HG03378 (cell line): Measurements from ENCODE around the gene TRIM22.
"Not testable (repeated sequence)": the region's sequence is repeated elsewhere in the genome, so short reads cannot be mapped to it uniquely, and the experiment has no call there.

Experiments used
- ATAC-seq: cut with Tn5 transposase; IDR thresholded peaks from one replicate; pipeline ENCODE4 v1.9.1; 2021; ENCODE audit warnings: mild to moderate bottlenecking, moderate library complexity; ENCODE audit not compliant: unreplicated experiment

Gene TRIM22, protein sequence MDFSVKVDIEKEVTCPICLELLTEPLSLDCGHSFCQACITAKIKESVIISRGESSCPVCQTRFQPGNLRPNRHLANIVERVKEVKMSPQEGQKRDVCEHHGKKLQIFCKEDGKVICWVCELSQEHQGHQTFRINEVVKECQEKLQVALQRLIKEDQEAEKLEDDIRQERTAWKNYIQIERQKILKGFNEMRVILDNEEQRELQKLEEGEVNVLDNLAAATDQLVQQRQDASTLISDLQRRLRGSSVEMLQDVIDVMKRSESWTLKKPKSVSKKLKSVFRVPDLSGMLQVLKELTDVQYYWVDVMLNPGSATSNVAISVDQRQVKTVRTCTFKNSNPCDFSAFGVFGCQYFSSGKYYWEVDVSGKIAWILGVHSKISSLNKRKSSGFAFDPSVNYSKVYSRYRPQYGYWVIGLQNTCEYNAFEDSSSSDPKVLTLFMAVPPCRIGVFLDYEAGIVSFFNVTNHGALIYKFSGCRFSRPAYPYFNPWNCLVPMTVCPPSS

DNA sequence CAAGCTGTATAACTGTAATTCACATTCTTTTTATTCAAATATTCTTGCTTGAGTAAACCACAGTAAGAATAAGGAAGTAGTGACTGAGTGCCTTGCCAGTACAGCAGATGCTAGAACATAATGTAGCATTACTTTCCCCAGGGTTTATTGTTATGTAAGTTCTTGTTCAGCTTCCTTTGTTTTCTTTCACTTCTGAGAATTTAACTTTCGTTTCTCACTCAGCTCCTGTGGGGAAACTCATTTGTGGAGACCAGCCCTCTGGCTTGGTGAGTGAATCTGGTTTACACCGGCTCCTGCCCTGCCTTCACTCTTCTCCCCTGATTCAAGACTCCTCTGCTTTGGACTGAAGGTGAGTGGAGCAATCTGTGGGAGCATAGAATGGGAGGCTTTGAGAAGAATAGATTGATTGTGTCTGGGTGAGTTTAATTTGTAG, at the start of gene TRIM22:
TSS of gene TRIM22 (plus strand) at position 240 of the 433 bp plus-strand sequence. CDS start 6,443 bp downstream, outside the sequence.
- peak; percentile 79 for ATAC-seq

DNA sequence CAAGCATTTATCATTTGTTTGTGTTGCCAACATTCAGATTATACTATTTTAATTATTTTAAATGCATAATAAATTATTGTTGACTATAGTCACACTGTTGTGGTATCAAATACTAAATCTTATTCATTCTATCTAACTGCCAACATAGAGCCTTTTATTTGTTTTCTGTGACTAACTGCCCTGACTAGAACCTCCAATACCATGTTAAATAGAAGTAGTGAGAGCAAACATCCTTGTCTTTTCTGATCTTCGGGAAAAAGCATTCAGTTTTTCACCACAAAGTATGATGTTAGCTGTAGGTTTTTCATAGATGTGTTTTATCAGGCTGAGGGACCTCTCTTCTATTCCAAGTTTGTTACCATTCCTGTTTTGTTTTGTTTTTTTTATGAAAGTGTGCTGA, 49.6 kb upstream of the TRIM22 start:
- ATAC-seq: no peak

DNA sequence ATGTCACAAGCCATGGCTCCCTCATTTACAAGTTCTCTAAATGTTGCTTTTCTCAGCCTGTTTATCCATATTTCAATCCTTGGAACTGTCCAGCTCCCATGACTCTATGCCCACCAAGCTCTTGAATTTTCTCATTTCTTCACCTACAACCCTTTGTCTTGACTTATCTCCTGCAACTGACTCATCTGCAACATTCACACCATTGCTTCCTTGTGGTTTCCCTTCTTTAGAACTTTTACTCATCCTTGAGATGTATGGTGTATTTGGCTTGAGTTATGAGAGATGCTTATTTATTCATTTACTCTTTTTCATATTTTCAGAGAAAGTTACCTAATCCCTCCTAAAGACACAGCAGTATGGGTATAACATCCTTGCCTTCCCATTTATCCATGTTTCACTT, 46.0 kb upstream of the TRIM22 start:
- no peak for ATAC-seq

DNA sequence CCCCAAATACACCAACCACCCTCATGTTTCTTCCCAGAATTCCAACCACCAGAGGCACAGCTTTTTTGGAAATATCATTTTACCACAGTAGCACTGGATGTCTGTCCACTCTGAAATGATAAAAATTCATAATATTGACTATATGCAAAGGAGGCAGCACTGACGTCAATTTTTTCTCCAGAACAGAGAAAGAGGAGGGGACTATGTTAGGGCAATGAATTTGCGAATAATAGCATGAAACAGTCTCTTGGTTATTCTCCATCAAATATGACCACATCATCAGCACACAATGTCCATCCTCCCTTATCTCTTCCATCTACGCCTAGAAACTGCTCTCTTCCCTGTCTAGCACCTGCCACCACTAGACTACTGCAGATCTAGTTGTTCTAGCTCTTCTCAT, 43.5 kb upstream of the TRIM22 start:
- no peak for ATAC-seq

DNA sequence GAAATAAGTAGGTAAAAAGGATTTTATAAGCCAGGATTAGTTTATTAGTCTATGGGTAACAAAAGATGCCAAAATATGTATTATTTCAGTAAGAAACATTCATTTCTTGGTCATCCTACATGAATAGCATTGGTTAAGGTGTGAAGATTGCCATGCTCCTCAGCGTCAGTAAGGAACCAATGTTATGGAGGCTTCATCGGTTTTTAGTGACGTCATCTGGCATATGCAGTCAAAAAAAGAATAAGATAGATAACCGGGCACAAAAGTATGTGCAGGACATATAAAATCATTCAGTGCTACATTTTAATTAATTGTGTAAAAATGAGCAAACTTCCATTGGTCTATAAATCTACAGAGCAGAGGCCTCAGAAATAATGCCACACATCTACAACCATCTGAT, 34.1 kb upstream of the TRIM22 start:
- no peak for ATAC-seq

DNA sequence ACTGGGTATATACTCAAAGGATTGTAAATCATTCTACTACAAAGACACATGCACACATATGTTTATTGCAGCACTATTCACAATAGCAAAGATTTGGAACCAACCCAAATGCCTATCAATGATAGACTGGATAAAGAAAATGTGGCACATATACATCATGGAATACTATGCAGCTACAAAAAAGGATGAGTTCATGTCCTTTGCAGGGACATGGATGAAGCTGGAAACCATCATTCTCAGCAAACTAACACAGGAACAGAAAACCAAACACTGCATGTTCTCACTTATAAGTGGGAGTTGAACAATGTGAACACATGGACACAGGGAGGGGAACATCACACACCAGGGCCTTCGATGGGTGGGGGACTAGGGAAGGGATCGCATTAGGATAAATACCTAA, 32.6 kb upstream of the TRIM22 start:
- not testable (repeated sequence) for ATAC-seq

DNA sequence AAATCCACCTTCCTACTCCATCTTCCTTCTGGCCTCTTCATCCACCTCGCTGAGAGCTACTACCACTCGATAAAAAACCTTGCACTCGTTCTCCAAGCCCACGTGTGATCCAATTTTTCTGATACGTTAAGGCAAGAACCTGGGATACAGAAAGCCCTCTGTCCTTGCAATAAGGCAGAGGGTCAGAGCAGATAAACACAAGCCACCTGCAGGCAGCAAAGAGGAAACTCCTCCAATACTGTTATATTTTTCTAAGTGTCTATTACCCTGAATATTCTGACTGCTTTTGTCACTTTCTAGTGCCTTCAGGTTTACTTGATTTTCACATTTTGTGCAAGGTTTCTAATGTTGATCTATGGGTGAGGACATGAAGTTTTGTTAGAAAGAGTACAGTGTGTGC, 31.3 kb upstream of the TRIM22 start:
- no peak for ATAC-seq

DNA sequence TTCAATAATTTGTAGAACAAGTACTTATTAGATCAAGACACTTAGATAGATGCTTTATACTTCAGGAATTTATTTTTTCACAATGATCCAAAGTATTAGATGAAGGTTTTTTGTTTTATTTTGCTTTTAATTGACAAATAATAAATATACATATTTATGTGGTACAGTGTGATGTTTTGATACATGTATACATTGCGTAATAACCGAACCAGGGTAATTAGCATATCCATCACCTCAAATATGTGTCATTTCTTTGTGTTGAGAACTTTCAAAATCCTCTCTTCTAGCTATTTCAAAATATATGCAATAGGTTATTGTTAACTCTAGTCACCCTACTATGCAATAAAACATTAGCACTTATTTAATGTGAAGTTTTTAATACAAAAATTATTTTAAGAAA, 26.1 kb upstream of the TRIM22 start:
- ATAC-seq: no peak

DNA sequence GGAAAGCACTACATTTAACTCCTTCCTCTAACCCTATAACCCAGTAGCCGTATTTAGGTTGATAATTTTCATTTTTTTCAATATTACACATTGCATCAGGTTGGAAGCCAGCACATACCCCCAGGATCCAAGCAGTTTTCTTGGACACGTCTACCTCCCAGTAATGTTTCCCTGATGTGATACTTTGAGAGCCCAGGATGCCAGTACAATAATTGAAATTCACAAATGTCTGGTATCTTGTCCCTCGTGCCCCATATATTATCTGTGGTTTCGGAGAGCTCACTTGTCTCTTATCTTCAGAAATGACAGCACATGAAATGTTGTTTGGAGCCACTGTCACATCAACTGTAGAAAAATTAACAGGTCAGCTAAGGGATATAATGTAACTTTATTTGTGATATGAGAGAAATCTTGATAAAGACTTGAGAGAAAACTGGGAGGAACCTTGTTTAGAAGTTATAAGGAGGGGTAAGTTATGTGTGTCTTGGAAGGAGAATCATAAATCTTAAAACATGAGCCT, 24.5 kb upstream of the TRIM22 start:
- no peak for ATAC-seq

DNA sequence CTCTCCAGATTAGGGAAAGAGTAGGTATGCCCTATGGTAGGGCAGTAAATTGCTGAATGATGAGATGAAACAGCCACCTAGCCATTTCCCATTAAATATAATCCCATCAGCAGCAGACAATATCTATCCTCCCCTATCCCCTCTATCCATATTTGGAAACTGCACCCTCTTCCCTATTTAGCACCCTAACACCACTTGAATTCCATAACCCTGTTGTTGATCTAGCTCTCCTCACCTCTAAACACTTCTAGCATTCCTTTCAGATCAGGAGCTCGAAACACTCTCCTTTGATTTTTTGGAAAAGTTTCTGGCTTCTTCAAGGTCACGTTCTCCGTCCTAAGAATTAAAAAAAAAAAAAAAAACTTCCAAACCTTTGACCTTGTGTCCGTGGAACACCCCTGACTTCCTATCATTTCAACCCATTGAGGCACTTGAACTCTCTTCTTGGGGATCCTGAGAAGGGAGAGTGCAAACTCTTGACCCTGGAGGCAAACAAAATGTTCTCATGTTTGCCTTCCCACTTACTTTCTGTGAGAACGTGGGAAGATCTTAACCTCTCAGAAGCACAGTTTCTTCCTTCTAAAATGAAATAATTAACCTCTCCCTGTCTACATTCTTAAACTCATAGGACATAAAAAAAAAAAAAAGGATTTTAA, 23.7 kb upstream of the TRIM22 start:
- no peak for ATAC-seq

DNA sequence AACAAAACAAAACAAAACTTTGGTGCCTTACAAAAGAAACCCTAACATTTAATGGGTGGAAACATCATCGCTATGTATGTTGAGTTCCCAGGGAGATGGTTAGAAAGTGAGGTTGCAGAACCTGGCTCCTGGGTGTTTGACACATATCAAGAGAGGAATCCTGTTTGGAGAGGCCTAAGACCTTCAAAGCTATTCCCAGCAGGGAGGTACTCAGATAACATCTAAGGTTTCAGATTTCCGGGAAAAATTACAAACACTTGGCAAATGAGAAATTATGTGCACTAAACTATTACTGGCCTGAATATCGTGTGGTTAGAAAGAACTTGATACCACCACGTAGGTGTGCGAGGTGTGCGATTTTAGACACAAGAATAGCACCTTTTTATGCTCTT, 23.2 kb upstream of the TRIM22 start:
- ATAC-seq: no peak

DNA sequence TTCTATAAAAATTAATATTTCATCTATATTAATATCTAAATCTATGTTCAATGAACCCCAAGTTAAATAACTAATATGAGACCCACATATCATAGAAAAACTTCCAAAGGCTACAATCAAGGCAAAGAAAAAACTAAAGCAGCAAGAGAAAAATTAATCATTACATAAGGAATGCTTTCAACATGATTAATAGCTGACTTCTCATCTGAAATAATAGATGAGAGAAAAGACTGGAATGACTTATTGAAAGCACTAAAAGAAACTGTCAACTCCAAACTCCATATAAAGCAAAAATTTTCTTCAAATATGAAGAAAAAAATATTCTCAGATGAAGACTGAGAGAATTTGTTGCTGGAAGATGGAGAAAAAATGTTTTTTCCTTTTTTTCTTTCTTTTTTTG, 17.8 kb upstream of the TRIM22 start:
- no peak for ATAC-seq

DNA sequence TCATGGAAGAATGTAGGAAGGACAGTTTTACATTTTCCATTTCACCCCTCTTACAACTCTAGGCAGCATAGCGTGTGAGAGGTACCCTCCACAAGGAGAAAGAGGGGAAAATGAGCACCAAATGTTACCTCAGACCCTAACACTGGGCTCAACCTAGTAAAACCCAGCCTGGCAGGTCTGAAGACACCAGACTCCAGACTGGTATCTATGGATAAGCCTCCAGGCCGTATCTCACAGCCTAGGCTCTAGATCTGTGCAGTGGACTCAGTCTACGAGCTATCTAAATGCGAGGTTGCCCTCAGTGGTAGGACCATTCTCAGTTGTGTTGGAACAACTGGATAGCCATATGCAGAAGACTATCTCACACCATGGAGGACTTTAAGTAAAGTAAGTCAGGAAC, 15.2 kb upstream of the TRIM22 start:
- no peak for ATAC-seq

DNA sequence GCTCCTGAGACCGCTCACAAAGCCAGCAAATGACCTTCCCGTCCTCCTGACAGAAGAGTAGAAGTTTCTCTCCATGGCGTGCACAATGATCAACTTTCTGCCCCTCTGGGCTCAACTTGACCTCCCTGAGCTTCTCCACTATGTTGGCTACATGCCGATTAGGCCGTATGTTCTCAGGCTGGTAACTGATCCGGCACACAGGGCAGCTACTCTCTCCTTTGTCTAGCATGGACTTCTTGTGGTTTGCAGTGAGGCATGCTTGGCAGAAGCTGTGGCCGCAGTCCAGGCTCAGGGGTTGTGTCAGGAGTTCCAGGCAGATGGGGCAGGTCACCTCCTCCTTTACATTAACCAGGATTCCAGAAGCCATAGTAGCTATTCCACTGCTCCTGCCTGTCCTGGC, 9.8 kb upstream of the TRIM22 start:
- ATAC-seq: no peak

DNA sequence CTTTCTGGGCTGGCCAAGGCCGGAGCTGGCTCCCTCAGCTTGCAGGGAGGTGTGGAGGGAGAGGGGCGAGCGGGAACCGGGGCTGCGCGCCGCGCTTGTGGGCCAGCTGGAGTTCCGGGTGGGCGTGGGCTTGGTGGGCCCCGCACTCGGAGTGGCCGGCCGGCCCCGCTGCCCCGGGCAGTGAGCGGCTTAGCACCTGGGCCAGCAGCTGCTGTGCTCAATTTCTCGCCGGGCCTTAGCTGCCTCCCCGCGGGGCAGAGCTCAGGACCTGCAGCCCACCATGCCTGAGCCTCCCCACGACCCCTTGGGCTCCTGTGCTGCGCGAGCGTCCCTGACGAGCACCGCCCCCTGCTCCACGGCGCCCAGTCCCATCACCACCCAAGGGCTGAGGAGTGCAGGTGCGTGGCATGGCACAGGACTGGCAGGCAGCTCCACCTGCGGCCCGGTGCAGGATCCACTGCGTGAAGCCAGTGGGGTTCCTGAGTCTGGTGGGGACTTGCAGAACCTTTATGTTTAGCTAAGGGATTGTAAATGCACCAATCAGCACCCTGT, 6.6 kb upstream of the TRIM22 start:
- ATAC-seq: not testable (repeated sequence)

DNA sequence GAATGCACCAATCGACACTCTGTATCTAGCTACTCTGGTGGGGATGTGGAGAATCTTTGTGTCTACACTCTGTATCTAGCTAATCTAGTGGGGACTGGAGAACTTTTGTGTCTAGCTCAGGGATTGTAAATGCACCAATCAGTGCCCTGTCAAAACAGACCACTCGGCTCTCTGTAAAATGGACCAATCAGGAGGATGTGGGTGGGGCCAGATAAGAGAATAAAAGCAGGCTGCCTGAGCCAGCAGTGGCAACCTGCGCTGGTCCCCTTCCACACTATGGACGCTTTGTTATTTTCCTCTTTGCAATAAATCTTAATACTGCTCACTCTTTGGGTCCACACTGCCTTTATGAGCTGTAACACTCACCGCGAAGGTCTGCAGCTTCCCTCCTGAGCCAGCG, 6.0 kb upstream of the TRIM22 start:
- ATAC-seq: not testable (repeated sequence)

DNA sequence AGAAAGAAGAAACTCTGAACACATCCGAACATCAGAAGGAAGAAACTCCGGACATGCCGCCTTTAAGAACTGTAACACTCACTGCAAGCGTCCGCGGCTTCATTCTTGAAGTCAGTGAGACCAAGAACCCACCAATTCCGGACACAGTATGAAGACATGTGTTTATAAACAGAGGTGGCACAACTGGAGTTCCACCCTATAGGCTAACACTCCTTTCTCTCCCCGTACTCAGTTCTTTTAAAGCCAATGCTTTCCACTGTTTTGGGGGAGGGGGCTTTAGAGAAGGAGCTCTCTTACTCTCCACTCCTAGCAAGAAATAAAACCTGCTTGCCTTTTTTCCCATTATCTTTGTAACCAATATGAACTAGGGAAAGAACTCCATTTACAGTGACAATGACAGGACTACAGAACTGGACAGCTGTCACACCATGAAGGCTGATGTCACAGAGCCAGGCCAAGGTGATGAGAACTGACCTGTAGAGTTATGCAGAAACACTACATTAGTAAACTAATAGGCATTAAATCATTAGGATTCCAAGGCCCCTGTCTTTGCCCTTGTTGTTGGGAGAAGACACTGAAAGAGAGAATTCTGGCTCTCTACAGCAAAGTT, 5.4 kb upstream of the TRIM22 start:
- ATAC-seq: peak; percentile 4

DNA sequence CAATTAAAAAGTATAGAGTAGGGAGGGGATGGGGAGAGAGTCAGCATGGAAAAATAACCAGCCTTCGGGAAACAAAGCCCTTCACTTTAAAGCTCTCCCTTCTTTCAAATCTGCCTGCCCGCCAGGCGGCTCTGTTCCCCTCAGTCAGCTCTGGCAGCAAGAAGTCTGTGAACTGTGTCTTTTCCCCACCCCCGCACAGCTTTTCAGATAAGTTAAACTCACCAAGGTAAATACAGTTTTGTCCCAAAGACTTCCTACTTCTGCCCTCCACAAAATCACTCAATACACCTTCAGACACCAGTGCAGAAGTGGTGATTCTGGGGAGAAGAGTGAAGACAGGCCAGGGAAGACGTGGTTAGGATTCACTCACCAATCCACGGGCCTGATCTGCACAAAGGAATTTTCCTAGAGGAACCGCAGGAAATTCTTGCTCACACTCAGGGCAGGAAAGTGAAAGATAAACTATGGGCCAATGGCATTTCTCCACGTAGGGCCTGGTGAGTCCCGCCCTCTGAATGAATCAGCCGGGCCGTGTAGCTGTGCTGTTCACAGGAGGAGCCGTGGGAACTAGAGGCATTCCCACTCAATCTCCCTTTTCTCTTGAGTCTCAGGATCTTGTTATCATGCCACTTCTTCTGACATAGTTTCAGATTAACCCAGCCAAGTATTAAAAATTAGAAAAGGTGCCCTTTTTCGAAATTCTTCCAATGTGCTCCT, 4.8 kb upstream of the TRIM22 start, which contains the start of gene TRIM5:
TSS of gene TRIM5 (minus strand) at position 429 of the 717 bp plus-strand sequence. CDS start 4,897 bp downstream, outside the sequence.
- ATAC-seq: peak; percentile 70

DNA sequence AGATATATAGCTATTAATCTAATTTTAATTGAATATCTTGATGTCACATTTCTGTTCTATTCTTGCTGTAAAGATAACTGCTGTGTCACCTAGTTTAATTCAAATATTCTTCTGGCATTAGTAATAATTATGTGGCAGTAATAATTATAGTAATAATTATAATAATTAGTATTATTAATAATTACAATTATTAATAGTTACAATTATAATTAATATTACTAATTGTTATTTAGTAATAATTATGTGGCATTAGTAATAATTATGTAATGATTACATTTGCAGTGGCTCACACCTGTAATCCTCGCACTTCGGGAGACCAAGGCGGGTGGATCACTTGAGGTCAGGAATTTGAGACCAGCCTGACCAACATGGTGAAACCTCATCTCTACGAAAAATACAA, 3.2 kb upstream of the TRIM22 start:
- no peak for ATAC-seq

DNA sequence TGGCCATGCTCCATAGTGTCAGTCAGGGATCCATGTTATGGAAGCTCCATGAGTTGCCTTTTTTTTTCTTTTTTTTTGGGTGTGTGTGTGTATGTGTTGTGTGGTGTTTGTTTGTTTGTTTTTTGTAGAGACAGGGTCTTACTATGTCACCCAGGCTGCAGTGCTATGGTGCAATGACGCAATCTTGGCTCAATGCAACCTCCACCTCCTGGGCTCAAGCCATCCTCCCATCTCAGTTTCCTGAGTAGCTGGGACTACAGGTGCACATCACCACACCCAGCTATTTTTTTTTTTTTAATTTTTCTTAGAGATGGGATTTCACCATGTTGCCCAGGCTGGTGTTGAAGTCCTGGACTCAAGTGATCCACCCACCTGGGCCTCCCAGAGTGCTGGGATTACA, 1.1 kb upstream of the TRIM22 start:
- ATAC-seq: no peak
